OCI-LY3 (cell line): ENCODE measurements around the gene MOGAT3.
A peak's percentile ranks its signal among the peaks of the same experiment; 100 is the strongest.

ENCODE experiments used
- H2AFZ ChIP-seq: fragments of 200-600, 300-600 bp; shearing (Covaris generic); 2 replicates; pipeline ENCODE4 v1.6.0; 2014; ENCODE audit warnings: antibody characterized with exemption, low read depth, low read length
- H3K27ac ChIP-seq: fragments of 200-600, 300-600 bp; sonication (generic); 2 replicates; pipeline ENCODE4 v1.5.1; 2014; ENCODE audit warnings: mild to moderate bottlenecking, low read length, moderate library complexity, mixed read lengths
- H3K27me3 ChIP-seq: fragments of 200-600, 300-600 bp; sonication (generic); 2 replicates; pipeline ENCODE4 v1.6.1; 2014; ENCODE audit warnings: low read depth, low read length, mixed read lengths
- H3K36me3 ChIP-seq: fragments of 200-600, 300-600 bp; sonication (generic); replicated peaks from 2 replicates; pipeline ENCODE3; 2014; ENCODE audit warnings: low read depth, low read length, mixed read lengths
- H3K4me1 ChIP-seq: fragments of 300-600, 200-600 bp; sonication (generic); 2 replicates; pipeline ENCODE4 v1.6.1; 2014; ENCODE audit warnings: low read length, mixed read lengths
- H3K4me2 ChIP-seq: fragments of 200-600, 300-600 bp; sonication (generic); 2 replicates; pipeline ENCODE4 v1.6.1; 2014; ENCODE audit warnings: low read length, mixed read lengths
- H3K4me3 ChIP-seq: fragments of 300-600, 200-600 bp; sonication (generic); 2 replicates; pipeline ENCODE4 v1.5.1; 2014; ENCODE audit warnings: antibody characterized with exemption, mild to moderate bottlenecking, low read length, moderate library complexity
- H3K79me2 ChIP-seq: fragments of 300-600, 200-600 bp; shearing (Covaris generic); 2 replicates; pipeline ENCODE4 v1.6.1; 2014; ENCODE audit warnings: mild to moderate bottlenecking, low read length, mixed read lengths
- H3K9ac ChIP-seq: fragments of 300-600, 200-600 bp; shearing (Covaris generic); 2 replicates; pipeline ENCODE4 v1.6.0; 2014; ENCODE audit warnings: mild to moderate bottlenecking, low read length, moderate library complexity
- H3K9me3 ChIP-seq: fragments of 200-600, 300-600 bp; shearing (Covaris generic); 2 replicates; pipeline ENCODE4 v1.6.1; 2014; ENCODE audit warnings: low read length, mixed read lengths; ENCODE audit not compliant: insufficient read depth
- H4K20me1 ChIP-seq: fragments of 200-600, 300-600 bp; sonication (generic); 2 replicates; pipeline ENCODE4 v1.6.1; 2016; ENCODE audit warnings: low read length, mixed read lengths; ENCODE audit not compliant: insufficient read depth
- EZH2phosphoT487 ChIP-seq: fragments of 200-600 bp; shearing (Covaris generic); IDR thresholded peaks from 2 replicates; pipeline ENCODE4 v1.6.1; 2018; ENCODE audit warnings: antibody characterized with exemption, mixed run types, low read depth
- TF ChIP-seq, protein P1 (sequence below): fragments of 200-600, 300-600 bp; sonication (generic); IDR thresholded peaks from 2 replicates; pipeline ENCODE4 v1.5.1; 2014; ENCODE audit warnings: antibody characterized with exemption, low read length, low read depth

The MOGAT3 gene

DNA sequence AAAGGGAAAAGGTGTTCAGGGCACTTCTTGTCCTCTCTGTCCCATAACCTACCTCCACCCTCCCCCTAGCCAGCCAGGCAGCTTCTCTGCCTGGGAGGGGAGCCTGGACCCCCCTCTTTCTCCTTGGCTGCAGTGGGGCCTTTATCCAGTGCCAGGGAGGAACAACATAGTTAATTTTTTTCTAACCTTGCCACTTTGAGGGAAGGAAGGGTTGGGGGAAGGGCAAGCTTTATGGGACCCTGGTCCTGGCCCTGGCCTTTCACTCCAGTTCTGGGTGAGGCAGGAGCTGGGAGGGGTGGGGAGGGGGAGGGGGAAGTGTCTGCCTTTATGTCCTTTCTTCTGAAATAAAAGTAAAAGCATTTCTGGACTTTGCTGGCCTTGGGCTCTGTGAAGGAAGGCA is 39.9 kb downstream of the MOGAT3 start:
- no peak for TF ChIP-seq EZH2phosphoT487
- TF ChIP-seq, protein P1, sequence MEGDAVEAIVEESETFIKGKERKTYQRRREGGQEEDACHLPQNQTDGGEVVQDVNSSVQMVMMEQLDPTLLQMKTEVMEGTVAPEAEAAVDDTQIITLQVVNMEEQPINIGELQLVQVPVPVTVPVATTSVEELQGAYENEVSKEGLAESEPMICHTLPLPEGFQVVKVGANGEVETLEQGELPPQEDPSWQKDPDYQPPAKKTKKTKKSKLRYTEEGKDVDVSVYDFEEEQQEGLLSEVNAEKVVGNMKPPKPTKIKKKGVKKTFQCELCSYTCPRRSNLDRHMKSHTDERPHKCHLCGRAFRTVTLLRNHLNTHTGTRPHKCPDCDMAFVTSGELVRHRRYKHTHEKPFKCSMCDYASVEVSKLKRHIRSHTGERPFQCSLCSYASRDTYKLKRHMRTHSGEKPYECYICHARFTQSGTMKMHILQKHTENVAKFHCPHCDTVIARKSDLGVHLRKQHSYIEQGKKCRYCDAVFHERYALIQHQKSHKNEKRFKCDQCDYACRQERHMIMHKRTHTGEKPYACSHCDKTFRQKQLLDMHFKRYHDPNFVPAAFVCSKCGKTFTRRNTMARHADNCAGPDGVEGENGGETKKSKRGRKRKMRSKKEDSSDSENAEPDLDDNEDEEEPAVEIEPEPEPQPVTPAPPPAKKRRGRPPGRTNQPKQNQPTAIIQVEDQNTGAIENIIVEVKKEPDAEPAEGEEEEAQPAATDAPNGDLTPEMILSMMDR, result no peak
- Histone ChIP-seq H3K79me2 (peaks cover 4% of the 10 kb centered on the region; the same call in 1 of the 2 replicates), H3K9me3 (no peaks in the 10 kb centered on the region), H3K4me2 (no peak overlapping the region), H3K27ac (no peak overlapping the region), H3K4me1 (peaks cover 22% of the 10 kb centered on the region), H3K27me3 (no peaks in the 10 kb centered on the region), H2AFZ (no peak overlapping the region), H3K4me3 (no peak overlapping the region), H4K20me1 (no peaks in the 10 kb centered on the region), H3K36me3 (peaks cover 34% of the 10 kb centered on the region), H3K9ac (no peak overlapping the region)

DNA sequence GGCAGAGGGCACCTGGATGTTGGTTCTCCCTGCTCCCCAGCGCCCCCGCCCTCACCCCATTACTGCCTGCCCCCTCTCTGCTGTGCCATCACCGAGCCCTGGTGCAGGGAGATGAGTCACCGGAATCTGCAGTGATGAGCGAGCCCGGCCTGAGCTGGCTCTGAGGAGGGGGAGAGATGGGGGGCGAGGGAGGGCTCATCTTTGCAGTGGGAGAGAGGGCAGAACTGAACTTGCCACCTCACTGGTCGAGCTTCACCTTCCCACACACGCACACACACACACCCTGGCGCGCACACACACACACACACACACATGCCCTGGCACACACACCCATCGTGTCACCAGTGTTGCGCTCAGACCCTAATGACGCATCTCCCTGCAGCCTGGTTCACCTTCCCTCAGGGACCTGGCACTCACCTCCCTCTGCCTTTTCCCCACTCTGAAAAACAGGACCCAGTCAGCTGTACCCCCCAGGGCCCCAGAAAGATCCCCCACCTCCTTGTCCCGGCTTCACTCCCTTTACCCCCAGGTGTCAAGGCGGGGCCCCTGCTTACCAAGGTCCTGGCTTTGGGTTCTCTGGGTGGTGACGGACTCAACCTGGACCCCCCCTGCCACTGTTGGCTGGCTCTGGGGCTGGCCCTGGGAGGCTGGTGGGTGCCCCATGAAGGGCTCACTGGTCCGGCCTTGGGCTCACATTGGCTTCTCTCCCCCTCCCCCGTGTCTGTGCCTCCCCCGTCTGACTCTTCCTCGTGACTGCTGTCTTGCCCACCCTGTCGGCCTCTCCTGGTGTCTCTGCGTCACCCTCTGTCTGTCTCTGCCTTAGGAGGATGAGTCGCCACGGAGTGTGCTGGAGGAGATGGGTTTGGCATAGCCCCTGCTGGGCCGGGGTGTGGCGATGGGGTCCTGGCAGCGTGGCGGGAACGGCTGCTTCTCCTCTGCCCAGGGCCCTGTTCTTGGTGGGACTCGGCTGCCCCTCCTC is 40.9 kb downstream of the MOGAT3 start:
- peaks cover 34% of the 10 kb centered on the region for H3K36me3 ChIP-seq
- TF ChIP-seq, protein P1, result no peak
- no peak for TF ChIP-seq EZH2phosphoT487
- H3K9me3 ChIP-seq, result no peaks in the 10 kb centered on the region
- H3K79me2 ChIP-seq, result peaks cover 14% of the 10 kb centered on the region
- H3K27ac ChIP-seq, result no peak overlapping the region
- H4K20me1 ChIP-seq, result no peaks in the 10 kb centered on the region
- H3K4me2 ChIP-seq, result no peak overlapping the region
- no peak overlapping the region for H3K4me3 ChIP-seq
- no peak overlapping the region for H2AFZ ChIP-seq
- H3K4me1 ChIP-seq, result peaks cover 28% of the 10 kb centered on the region
- no peak overlapping the region for H3K9ac ChIP-seq
- H3K27me3 ChIP-seq, result no peaks in the 10 kb centered on the region

DNA sequence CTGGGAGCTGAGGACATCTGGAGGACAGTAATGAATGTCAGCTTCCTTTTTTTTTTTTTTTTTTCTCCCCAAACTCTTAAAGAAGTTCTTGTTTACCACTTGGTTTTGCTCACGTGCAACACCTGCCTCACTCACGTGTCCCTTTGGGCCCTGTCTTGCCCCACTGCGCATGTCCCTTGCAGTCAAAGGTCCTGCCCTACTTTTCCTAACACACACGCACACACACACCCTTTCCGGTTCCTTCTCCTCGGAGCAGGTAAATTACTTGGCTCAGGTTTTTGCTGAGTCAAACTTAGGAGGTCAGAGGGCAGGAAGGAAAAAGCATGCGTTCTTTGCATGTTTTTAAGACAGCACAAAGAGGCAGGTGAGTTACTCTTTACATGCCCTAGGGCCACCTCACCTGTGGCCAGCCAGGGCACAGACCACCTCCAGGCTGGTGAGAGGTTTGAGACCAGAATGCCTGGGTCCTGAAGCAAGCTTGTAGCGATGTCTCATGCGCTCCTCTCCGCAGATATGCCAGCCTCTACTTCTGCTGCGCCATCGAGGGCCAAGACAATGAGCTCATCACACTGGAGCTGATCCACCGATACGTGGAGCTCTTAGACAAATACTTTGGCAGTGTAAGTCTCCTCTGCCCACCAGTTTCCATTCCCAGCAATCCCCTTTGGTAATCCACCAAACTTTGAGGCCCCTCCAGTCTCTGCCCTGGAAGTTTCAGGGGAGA is 43.8 kb downstream of the MOGAT3 start:
- no peak overlapping the region for H2AFZ ChIP-seq
- H3K4me3 ChIP-seq, result no peak overlapping the region
- H3K9ac ChIP-seq, result no peak overlapping the region
- peak overlapping the region; percentile 44 for H3K4me2 ChIP-seq
- peaks cover 32% of the 10 kb centered on the region for H3K36me3 ChIP-seq
- peak overlapping the region; percentile 66 for H3K27ac ChIP-seq
- H4K20me1 ChIP-seq, result no peaks in the 10 kb centered on the region
- no peak for TF ChIP-seq EZH2phosphoT487
- TF ChIP-seq, protein P1, result no peak
- peaks cover 25% of the 10 kb centered on the region for H3K4me1 ChIP-seq
- no peaks in the 10 kb centered on the region for H3K27me3 ChIP-seq
- no peaks in the 10 kb centered on the region for H3K9me3 ChIP-seq
- peaks cover 20% of the 10 kb centered on the region for H3K79me2 ChIP-seq

DNA sequence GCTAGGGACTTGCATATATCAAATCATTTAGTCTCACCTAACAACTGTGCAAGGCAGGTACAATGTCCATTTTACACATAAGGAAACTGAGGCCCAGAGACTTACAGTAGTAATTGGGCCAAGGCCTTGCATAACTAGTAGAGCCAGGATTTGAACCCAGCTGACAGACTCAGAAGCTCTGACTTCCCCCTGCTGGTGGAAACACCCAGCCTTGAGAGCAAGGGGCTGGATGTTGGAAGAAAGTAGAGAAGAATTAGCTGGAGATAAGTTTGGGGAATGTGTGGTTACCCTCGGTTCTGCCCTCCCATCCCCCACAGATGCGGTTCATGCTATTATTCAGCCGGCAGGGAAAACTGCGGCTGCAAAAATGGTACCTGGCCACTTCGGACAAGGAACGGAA is 44.6 kb downstream of the MOGAT3 start:
- Histone ChIP-seq H3K79me2 (peaks cover 20% of the 10 kb centered on the region), H3K4me3 (peak overlapping the region; percentile 11; the same call in 1 of the 2 replicates), H2AFZ (no peak overlapping the region), H3K9me3 (no peaks in the 10 kb centered on the region), H3K27me3 (no peaks in the 10 kb centered on the region), H3K36me3 (peaks cover 27% of the 10 kb centered on the region), H4K20me1 (no peaks in the 10 kb centered on the region), H3K4me2 (peak overlapping the region; percentile 44), H3K27ac (peak overlapping the region; percentile 66), H3K9ac (no peak overlapping the region), H3K4me1 (peaks cover 25% of the 10 kb centered on the region)
- TF ChIP-seq EZH2phosphoT487, result no peak
- TF ChIP-seq, protein P1, result no peak
